Measurements from ENCODE around the gene C1orf216.

The C1orf216 gene

DNA sequence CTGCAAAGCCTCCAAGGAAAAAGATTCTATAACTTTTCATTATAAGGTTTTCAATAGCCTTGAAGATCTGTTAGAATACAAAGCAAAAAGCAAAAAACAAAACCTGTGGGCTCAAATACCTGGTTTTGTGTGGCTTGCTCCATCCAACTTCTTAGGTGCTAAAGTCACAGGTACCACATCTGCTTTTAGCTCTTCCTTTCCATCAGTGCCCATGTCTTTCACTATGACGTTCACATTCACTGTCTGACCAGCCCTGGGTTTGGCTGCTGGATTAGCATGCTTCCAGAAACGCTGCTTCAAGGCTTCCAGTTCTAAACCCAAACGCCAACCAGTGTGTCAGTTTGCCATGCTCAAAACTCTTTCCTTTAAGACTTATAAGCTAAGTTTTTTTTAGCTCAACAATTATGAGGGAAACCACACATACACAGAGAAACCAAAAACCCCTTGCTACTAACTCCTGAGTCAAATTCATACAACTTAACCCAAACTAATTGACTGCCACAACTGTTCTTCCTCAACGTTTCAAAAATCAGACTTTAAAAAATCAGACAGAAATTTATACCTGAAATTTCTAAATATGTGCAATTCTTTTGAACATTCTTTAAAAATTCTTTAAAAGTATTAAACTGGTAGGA is 35.1 kb upstream of the C1orf216 start:
- no peak for TF ChIP-seq CTCF (IDR thresholded peaks at IDR 0.05; ENCODE audit: insufficient read depth, low read length, missing control alignments)
- DNase-seq (ENCODE audit: low read depth, low spot score) = no peak
- ChIA-PET CTCF (interaction anchor here (0.7 to 2.5 kb wide), 6 partner anchors 15 to 898 kb away, joined by 3 to 16 read pairs (median 4); partner anchors contain the start of gene CLSPN), POLR2A (no interaction called here)
- no peak overlapping the region for H3K4me3 ChIP-seq (ENCODE audit: low read depth, low read length)

GRCh38 chr1:35748326-35748725 is 29.6 kb upstream of the C1orf216 start:
- DNase-seq (ENCODE audit: low read depth, low spot score) = no peak
- POLR2A ChIA-PET = interaction anchor here (0.6 to 1.4 kb wide), 2 partner anchors 21 to 90 kb away, joined by 3 to 5 read pairs; partner anchors contain the start of gene CLSPN
- CTCF ChIA-PET = interaction anchor here (1.0 to 16.4 kb wide), 6 partner anchors 11 to 180 kb away, joined by 3 to 203 read pairs (median 6); partner anchors contain the start of gene CLSPN

DNA sequence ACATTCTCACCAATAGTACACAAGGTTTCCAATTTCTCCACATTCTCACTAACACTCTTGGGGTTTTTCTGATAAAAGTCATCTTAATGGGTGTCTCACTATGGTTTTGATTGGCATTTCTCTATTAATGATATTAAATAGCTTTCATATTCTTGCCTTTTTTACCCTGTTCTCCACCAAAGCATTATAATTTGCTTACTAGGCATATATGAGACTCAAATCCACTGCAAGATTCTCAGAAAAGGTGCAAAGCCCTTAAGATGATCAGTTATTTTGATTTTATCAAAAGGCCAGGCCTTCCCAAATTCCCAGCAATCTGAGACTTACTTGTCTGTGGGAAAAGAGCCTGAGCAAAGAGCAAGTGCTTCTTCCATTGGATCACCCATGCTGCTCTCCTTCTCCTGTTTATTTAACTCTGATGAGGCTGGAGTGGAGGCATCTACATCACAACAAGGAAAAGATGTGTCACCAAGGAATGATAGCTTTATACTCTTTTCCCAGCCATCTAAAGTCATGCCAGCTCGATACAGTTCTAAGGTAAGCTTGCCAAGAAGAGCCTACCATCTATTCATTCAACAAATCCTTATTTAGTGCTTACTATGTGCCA is 26.5 kb upstream of the C1orf216 start:
- ChIA-PET POLR2A (no interaction called here), CTCF (interaction anchor here (0.8 to 16.4 kb wide), 6 partner anchors 17 to 295 kb away, joined by 3 to 203 read pairs (median 3); no protein-coding TSS in a partner anchor)
- no peak for DNase-seq (ENCODE audit: low read depth, low spot score)
- no peak for TF ChIP-seq CTCF (IDR thresholded peaks at IDR 0.05; ENCODE audit: insufficient read depth, low read length, missing control alignments)
- no peak overlapping the region for H3K4me3 ChIP-seq (ENCODE audit: low read depth, low read length)

More at GRCh38 chr1:35748326-35748725, 29.6 kb upstream of the C1orf216 start:
- TF ChIP-seq CTCF (IDR thresholded peaks at IDR 0.05; ENCODE audit: insufficient read depth, low read length, missing control alignments) = no peak
- no peak overlapping the region for H3K4me3 ChIP-seq (ENCODE audit: low read depth, low read length)

- ChIA-PET CTCF (interaction anchor here (1.2 to 16.4 kb wide), 5 partner anchors 9 to 168 kb away, joined by 4 to 212 read pairs (median 19); partner anchors contain the start of gene C1orf216), POLR2A (interaction anchor here (0.7 kb wide), 1 partner anchor 30 kb away, joined by 4 read pairs; no protein-coding TSS in a partner anchor)
- H3K4me3 ChIP-seq (ENCODE audit: low read depth, low read length) = no peak overlapping the region
- TF ChIP-seq CTCF (IDR thresholded peaks at IDR 0.05; ENCODE audit: insufficient read depth, low read length, missing control alignments) = no peak
- DNase-seq (ENCODE audit: low read depth, low spot score) = no peak
Measured at GRCh38 chr1:35737120-35737519, 18.4 kb upstream of the C1orf216 start.

- DNase-seq (ENCODE audit: low read depth, low spot score) = no peak
- H3K4me3 ChIP-seq (ENCODE audit: low read depth, low read length) = no peak overlapping the region
- no peak for TF ChIP-seq CTCF (IDR thresholded peaks at IDR 0.05; ENCODE audit: insufficient read depth, low read length, missing control alignments)
- CTCF ChIA-PET = interaction anchor here (0.6 to 15.7 kb wide), 44 partner anchors 13 to 873 kb away, joined by 3 to 657 read pairs (median 6); partner anchors contain the start of genes C1orf216, CLSPN and TFAP2E
- POLR2A ChIA-PET = interaction anchor here (1.4 kb wide), 1 partner anchor 159 kb away, joined by 4 read pairs; no protein-coding TSS in a partner anchor
Measured at GRCh38 chr1:35727434-35728040, 8.9 kb upstream of the C1orf216 start.

All from AG04449 (cell line).